Nephron progenitor cell (in vitro differentiated cells): ENCODE results near the gene ZBTB40.

Experiments
- DNase-seq: peaks from one replicate; pipeline ENCODE4 v3.0.0; 2021
- H3K27ac Mint-ChIP-seq: 2 replicates; pipeline ENCODE4 v1.8.0; 2021; ENCODE audit warnings: mild to moderate bottlenecking, moderate library complexity, mixed read lengths
- H3K27me3 Mint-ChIP-seq: 2 replicates; pipeline ENCODE4 v1.8.0; 2021; ENCODE audit warnings: mild to moderate bottlenecking, low read depth, mixed read lengths; ENCODE audit not compliant: poor library complexity
- H3K36me3 Mint-ChIP-seq: 2 replicates; pipeline ENCODE4 v1.8.0; 2021; ENCODE audit warnings: low read depth, mixed read lengths
- H3K4me1 Mint-ChIP-seq: 2 replicates; pipeline ENCODE4 v1.8.0; 2021; ENCODE audit warnings: mixed read lengths
- H3K4me3 Mint-ChIP-seq: 2 replicates; pipeline ENCODE4 v1.8.0; 2021; ENCODE audit warnings: mild to moderate bottlenecking, moderate library complexity, mixed read lengths
- H3K9me3 Mint-ChIP-seq: 2 replicates; pipeline ENCODE4 v1.8.0; 2021; ENCODE audit warnings: mild to moderate bottlenecking, moderate library complexity, mixed read lengths
- TF ChIP-seq, protein P1 (sequence below): fragments of 200-600 bp; sonication (generic); IDR thresholded peaks from 2 replicates; pipeline ENCODE4 v1.5.0; 2021; ENCODE audit warnings: antibody characterized with exemption

The ZBTB40 gene

DNA sequence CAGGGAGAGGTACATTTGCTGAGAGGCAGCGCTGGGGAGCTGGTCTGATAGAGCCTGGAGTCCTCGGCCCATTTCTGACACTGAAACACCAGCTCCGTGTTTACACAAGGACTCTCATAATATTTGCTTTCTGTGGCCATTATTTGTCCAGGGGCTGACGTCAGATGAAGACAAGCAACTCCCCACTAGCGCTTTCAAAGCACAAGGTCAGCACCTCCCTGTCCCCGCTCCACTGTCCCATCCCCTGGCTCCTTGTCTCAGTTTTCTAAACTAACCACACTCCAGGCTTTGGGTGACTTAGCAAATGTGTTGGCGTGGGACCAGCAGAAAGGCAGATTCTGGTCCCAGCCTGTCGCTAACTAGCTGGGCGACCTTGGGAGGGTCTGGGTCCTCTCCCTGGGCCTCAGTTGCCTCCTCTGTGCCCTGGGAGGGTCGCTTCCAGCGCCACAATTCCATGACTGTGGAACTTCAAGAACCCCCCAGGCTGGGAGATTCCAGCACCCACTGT lies 37.4 kb upstream of the ZBTB40 start:
- H3K4me1 Mint-ChIP-seq: peaks cover 43% of the 10 kb centered on the region
- H3K9me3 Mint-ChIP-seq: peaks cover 4% of the 10 kb centered on the region
- DNase-seq: no peak
- no peaks in the 10 kb centered on the region for H3K36me3 Mint-ChIP-seq
- H3K27ac Mint-ChIP-seq: peak overlapping the region; percentile 81
- peaks cover 60% of the 10 kb centered on the region for H3K27me3 Mint-ChIP-seq
- no peak overlapping the region for H3K4me3 Mint-ChIP-seq
- TF ChIP-seq, protein P1, sequence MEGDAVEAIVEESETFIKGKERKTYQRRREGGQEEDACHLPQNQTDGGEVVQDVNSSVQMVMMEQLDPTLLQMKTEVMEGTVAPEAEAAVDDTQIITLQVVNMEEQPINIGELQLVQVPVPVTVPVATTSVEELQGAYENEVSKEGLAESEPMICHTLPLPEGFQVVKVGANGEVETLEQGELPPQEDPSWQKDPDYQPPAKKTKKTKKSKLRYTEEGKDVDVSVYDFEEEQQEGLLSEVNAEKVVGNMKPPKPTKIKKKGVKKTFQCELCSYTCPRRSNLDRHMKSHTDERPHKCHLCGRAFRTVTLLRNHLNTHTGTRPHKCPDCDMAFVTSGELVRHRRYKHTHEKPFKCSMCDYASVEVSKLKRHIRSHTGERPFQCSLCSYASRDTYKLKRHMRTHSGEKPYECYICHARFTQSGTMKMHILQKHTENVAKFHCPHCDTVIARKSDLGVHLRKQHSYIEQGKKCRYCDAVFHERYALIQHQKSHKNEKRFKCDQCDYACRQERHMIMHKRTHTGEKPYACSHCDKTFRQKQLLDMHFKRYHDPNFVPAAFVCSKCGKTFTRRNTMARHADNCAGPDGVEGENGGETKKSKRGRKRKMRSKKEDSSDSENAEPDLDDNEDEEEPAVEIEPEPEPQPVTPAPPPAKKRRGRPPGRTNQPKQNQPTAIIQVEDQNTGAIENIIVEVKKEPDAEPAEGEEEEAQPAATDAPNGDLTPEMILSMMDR: no peak

DNA sequence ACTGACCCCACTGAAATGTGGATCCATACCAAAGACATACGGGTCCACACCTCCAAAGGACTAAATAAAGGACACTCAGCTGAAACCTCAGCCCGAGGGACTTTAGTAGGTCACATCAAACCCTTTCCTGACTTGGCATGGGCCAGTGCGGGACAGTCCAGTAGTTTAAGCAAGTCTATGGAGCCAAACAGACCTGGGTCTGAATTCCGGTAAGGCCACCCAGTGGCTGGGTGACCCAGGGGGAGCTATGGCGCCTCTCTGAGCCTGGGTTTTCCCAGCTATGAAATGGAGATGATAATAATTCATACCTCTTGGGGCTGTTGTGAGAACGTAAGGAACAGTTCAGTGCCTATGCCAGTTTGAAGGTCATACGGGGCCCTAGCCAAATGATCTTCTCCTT lies 36.2 kb upstream of the ZBTB40 start:
- no peak for DNase-seq
- Mint-ChIP-seq H3K9me3 (peaks cover 4% of the 10 kb centered on the region), H3K4me1 (peaks cover 38% of the 10 kb centered on the region), H3K27ac (no peak overlapping the region), H3K4me3 (no peak overlapping the region), H3K27me3 (peaks cover 72% of the 10 kb centered on the region), H3K36me3 (no peaks in the 10 kb centered on the region)
- TF ChIP-seq, protein P1: no peak

- peaks cover 64% of the 10 kb centered on the region for H3K27me3 Mint-ChIP-seq
- no peak overlapping the region for H3K4me3 Mint-ChIP-seq
- H3K9me3 Mint-ChIP-seq: no peaks in the 10 kb centered on the region
- peaks cover 38% of the 10 kb centered on the region for H3K4me1 Mint-ChIP-seq
- no peaks in the 10 kb centered on the region for H3K36me3 Mint-ChIP-seq
- peak; percentile 92 for DNase-seq
- H3K27ac Mint-ChIP-seq: no peak overlapping the region
- TF ChIP-seq, protein P1: peak; percentile 98
These were observed 34.8 kb upstream of the ZBTB40 start for GRCh38 chr1:22416555-22417454.

DNA sequence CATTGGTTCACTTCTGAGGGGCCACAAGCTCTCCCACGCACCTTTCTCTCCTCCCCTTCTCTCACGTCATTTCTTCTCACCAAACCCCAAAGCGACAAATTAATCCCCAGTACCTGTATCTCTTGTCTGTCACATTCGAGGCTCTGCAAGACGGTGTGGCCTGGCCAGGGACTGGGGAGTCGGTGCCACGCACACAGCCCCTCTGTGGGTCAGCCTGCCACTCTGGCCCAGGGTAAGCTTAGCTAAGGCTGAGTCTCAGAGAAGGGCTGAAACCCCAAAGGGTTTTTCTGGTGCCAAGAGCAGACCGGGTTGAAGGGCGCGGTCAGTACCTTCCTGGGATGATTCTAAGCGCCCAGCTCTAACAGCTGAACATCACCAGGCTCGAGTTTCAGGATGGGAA lies 34.2 kb upstream of the ZBTB40 start:
- Mint-ChIP-seq H3K36me3 (no peaks in the 10 kb centered on the region), H3K27me3 (peaks cover 57% of the 10 kb centered on the region), H3K9me3 (no peaks in the 10 kb centered on the region), H3K27ac (no peak overlapping the region), H3K4me3 (no peak overlapping the region), H3K4me1 (peaks cover 37% of the 10 kb centered on the region)
- no peak for DNase-seq
- TF ChIP-seq, protein P1: no peak

DNA sequence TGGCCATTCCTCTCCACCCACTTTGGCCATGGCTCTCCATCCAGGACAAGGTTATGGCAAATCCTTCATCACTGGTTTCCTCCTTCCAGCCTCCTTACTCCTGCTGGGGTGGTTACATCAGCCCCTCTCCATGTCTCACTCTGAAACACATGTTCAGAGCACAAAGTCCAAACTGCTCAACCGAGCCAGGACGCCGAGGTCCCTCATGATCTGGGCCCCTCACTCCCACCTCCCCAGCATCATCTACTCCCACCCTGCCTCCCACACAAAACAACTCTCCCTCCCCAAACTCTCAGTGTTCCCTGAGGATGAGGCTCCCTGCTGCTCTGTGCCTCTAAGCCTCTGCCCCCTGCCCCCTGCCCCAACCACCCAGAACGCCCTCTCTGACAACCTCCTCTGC lies 33.3 kb upstream of the ZBTB40 start:
- no peak for DNase-seq
- TF ChIP-seq, protein P1: no peak
- peak overlapping the region; percentile 23 for H3K4me3 Mint-ChIP-seq
- H3K36me3 Mint-ChIP-seq: no peaks in the 10 kb centered on the region
- H3K9me3 Mint-ChIP-seq: no peaks in the 10 kb centered on the region
- peaks cover 60% of the 10 kb centered on the region for H3K27me3 Mint-ChIP-seq
- H3K27ac Mint-ChIP-seq: peak overlapping the region; percentile 10
- peaks cover 32% of the 10 kb centered on the region for H3K4me1 Mint-ChIP-seq

DNA sequence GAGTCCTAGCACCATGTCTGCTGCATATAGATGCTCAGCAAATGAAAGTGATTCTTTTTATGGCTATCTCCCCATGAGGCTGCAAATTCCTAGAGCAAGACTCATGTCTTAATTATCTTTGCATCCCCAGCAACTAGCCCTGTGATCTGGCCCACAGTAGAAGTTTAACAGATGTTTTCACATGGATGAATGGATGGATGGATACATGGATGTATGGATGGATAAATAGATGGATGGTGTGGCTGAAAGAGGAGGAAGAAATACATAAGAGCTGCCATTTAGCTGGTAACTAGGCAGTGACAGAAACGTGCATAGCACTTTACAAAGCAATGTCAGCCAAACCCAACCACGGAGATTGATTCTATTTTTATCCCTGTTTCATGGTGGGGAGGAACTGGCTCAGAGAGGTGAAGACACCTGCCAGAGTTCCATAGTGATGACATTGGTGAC lies 32.7 kb upstream of the ZBTB40 start:
- H3K4me1 Mint-ChIP-seq: peaks cover 27% of the 10 kb centered on the region
- no peaks in the 10 kb centered on the region for H3K36me3 Mint-ChIP-seq
- no peak overlapping the region for H3K27ac Mint-ChIP-seq
- TF ChIP-seq, protein P1: no peak
- no peak for DNase-seq
- no peak overlapping the region for H3K4me3 Mint-ChIP-seq
- H3K27me3 Mint-ChIP-seq: peaks cover 60% of the 10 kb centered on the region
- H3K9me3 Mint-ChIP-seq: no peaks in the 10 kb centered on the region
